B cell (primary cell): ENCODE results near the gene ZBED5. TPM values are rescaled to one million over a fixed set of nuclear protein-coding genes. Genes with fewer than 3 reads are reported as not detected.

Experiments used
- ATAC-seq: fragments of 200-7000 bp; cut with Tn5 transposase; one replicate; pipeline ENCODE4 v1.10.0; 2021; ENCODE audit warnings: low read depth, mild to moderate bottlenecking, moderate number of reproducible peaks, moderate library complexity
- CTCF ChIA-PET: fragments of 350-600 bp; sonication (Branson Sonifier 250); formaldehyde crosslinking; loops from one replicate; lab custom pipeline; 2021; ENCODE audit warnings: antibody characterized with exemption, inconsistent platforms; lab: Charles Lee
- POLR2A ChIA-PET: fragments of 350-600 bp; sonication (Branson Sonifier 250); formaldehyde crosslinking; loops from one replicate; lab custom pipeline; 2021; ENCODE audit warnings: antibody characterized with exemption; lab: Charles Lee
- DNase-seq: peaks from one replicate; pipeline ENCODE4 v3.0.0; 2013
- H2AFZ ChIP-seq: 2 replicates; pipeline ENCODE4 v1.6.1; 2012; ENCODE audit warnings: mild to moderate bottlenecking, low read depth, low read length; ENCODE audit not compliant: insufficient read depth, poor library complexity, severe bottlenecking
- H3K27ac ChIP-seq, 2 donors: 1 replicate in 1 of 2; 2 replicates in 1 of 2; pipeline ENCODE4 v1.5.1; 2012 to 2013; ENCODE audit warnings: low read length in 2 of 2, mild to moderate bottlenecking in 2 of 2, moderate library complexity in 1 of 2
- H3K27me3 ChIP-seq, 4 experiments: fragments of 200-600 bp in 1 of 4; sonication (generic) in 1 of 4; replicated peaks in 1 of 4; 1 replicate in 2 of 4; 2 replicates in 2 of 4; pipeline versions ENCODE4 v1.6.1 to v1.7.0; 2013 to 2016; ENCODE audit warnings: low read length in 3 of 4, mild to moderate bottlenecking in 2 of 4, mixed read lengths in 1 of 4, moderate library complexity in 1 of 4; ENCODE audit not compliant: insufficient read depth in 4 of 4, control insufficient read depth in 3 of 4; ENCODE audit errors: control extremely low read depth in 1 of 4
- H3K36me3 ChIP-seq, 2 experiments: replicated peaks in 1 of 2; 1 replicate in 1 of 2; 2 replicates in 1 of 2; pipeline versions ENCODE4 v1.6.1 to v1.7.1; 2013; ENCODE audit warnings: low read length in 1 of 2; ENCODE audit not compliant: insufficient read depth in 2 of 2, control insufficient read depth in 1 of 2; ENCODE audit errors: control extremely low read depth in 1 of 2, extremely low read depth in 1 of 2
- H3K4me1 ChIP-seq, 2 donors: fragments of 200-600 bp in 1 of 2; sonication (generic) in 1 of 2; 1 replicate in 1 of 2; 2 replicates in 1 of 2; pipeline versions ENCODE4 v1.5.1 to v1.6.1; 2013 to 2017; ENCODE audit warnings: low read length in 2 of 2; ENCODE audit not compliant: control insufficient read depth in 2 of 2, insufficient read depth in 2 of 2
- H3K4me2 ChIP-seq: replicated peaks from 2 replicates; pipeline ENCODE3; 2012; ENCODE audit warnings: mild to moderate bottlenecking, low read depth, low read length; ENCODE audit not compliant: poor library complexity, severe bottlenecking
- H3K4me3 ChIP-seq, 5 experiments: fragments of 200-600 bp in 1 of 5; sonication (generic) in 1 of 5; 1 replicate in 3 of 5; 2 replicates in 2 of 5; pipeline versions ENCODE4 v1.5.1 to v1.7.0; 2011 to 2016; ENCODE audit warnings: low read length in 4 of 5, mild to moderate bottlenecking in 4 of 5, low read depth in 2 of 5, control low read depth in 1 of 5, moderate library complexity in 1 of 5; ENCODE audit not compliant: insufficient read depth in 1 of 5; ENCODE audit errors: control extremely low read depth in 1 of 5, extremely low read depth in 1 of 5
- H3K79me2 ChIP-seq: fragments of 200-600 bp; sonication (generic); one replicate; pipeline ENCODE4 v1.6.0; 2016; ENCODE audit warnings: low read length; ENCODE audit not compliant: control insufficient read depth, insufficient read depth
- H3K9ac ChIP-seq: fragments of 200-600 bp; sonication (generic); 2 replicates; pipeline ENCODE4 v1.6.1; 2017; ENCODE audit warnings: mild to moderate bottlenecking, low read length, moderate library complexity
- H3K9me3 ChIP-seq, 3 donors: one replicate each; pipeline versions ENCODE4 v1.6.1 to v1.7.1; 2013; ENCODE audit warnings: low read length in 2 of 3; ENCODE audit not compliant: control insufficient read depth in 2 of 3, insufficient read depth in 1 of 3; ENCODE audit errors: control extremely low read depth in 1 of 3
- H4K20me1 ChIP-seq: 2 replicates; pipeline ENCODE4 v1.6.0; 2012; ENCODE audit warnings: mild to moderate bottlenecking, low read length; ENCODE audit not compliant: insufficient read depth, control insufficient read depth, poor library complexity, severe bottlenecking
- H3K27ac Mint-ChIP-seq: one replicate; pipeline ENCODE4 v1.8.0; 2021; ENCODE audit warnings: mixed read lengths
- H3K27me3 Mint-ChIP-seq: one replicate; pipeline ENCODE4 v1.8.0; 2021; ENCODE audit warnings: mixed read lengths
- H3K4me1 Mint-ChIP-seq: one replicate; pipeline ENCODE4 v1.8.0; 2021; ENCODE audit warnings: mixed read lengths
- H3K4me3 Mint-ChIP-seq: one replicate; pipeline ENCODE4 v1.8.0; 2021; ENCODE audit warnings: mixed read lengths
- H3K9me3 Mint-ChIP-seq: one replicate; pipeline ENCODE4 v1.8.0; 2022; ENCODE audit warnings: mixed read lengths; ENCODE audit not compliant: insufficient read depth
- EZH2 ChIP-seq: IDR thresholded peaks from 2 replicates; pipeline ENCODE4 v1.6.1; 2012; ENCODE audit warnings: borderline replicate concordance, low read depth, mild to moderate bottlenecking, moderate library complexity, low read length; ENCODE audit not compliant: insufficient read depth, poor library complexity, severe bottlenecking
- WGBS: methylation state at CpG from one replicate; pipeline ENCODE4 v1.1.5; 2013; ENCODE audit warnings: missing lambda C conversion rate; ENCODE audit not compliant: insufficient coverage; 5-methylcytosine and 5-hydroxymethylcytosine counted together
- intact Hi-C: fragments of 100-400 bp; cut with micrococcal nuclease; formaldehyde crosslinking; loops from one replicate; pipeline ENCODE4 v1.10.0; 2022
- polyA plus RNA-seq: library from polyadenylated mRNA; depleted of rRNA; stranded (reverse); fragments of >200 nt; gene quantifications from 2 replicates; pipeline ENCODE4 v1.2.3, GENCODE V29; 2012
- total RNA-seq, 2 donors: library from RNA; stranded (reverse); fragments of 120-200 nt in 1 of 2; gene quantifications; 1 replicate in 1 of 2; 2 replicates in 1 of 2; pipeline versions ENCODE4 v1.2.3 to v1.2.4, GENCODE V29; 2013 to 2022
- TF ChIP-seq, protein P1 (sequence below): fragments of 200-600 bp; IDR thresholded peaks from one replicate; pipeline ENCODE4 v1.8.0; 2022; ENCODE audit warnings: antibody characterized with exemption, mild to moderate bottlenecking

ZBED5 gene
- total and polyA plus RNA-seq, 2 donors (not counting 1 experiment from before 2014, with no cell fraction given) = 66.6 to 178 TPM

- peaks cover 0 to 3% (median 0%) of the 10 kb centered on the region in 3 donors for H3K9me3 ChIP-seq
- no peak overlapping the region for H3K4me2 ChIP-seq
- peaks cover 54% of the 10 kb centered on the region for H3K79me2 ChIP-seq
- Mint-ChIP-seq H3K4me3 (no peak overlapping the region), H3K27me3 (no peaks in the 10 kb centered on the region), H3K27ac (no peak overlapping the region), H3K4me1 (peaks cover 22% of the 10 kb centered on the region), H3K9me3 (no peaks in the 10 kb centered on the region)
- intact Hi-C loops = no loop called here
- WGBS = 100% methylated on average over 1 of the region's 1 CpG
- ATAC-seq (no peak), DNase-seq (no peak)
- H2AFZ ChIP-seq = no peak overlapping the region
- peaks cover 6 to 14% of the 10 kb centered on the region in 2 donors for H3K4me1 ChIP-seq
- H3K9ac ChIP-seq = no peak overlapping the region
- no peaks in the 10 kb centered on the region for H4K20me1 ChIP-seq
- TF ChIP-seq EZH2 = no peak
- TF ChIP-seq, protein P1, sequence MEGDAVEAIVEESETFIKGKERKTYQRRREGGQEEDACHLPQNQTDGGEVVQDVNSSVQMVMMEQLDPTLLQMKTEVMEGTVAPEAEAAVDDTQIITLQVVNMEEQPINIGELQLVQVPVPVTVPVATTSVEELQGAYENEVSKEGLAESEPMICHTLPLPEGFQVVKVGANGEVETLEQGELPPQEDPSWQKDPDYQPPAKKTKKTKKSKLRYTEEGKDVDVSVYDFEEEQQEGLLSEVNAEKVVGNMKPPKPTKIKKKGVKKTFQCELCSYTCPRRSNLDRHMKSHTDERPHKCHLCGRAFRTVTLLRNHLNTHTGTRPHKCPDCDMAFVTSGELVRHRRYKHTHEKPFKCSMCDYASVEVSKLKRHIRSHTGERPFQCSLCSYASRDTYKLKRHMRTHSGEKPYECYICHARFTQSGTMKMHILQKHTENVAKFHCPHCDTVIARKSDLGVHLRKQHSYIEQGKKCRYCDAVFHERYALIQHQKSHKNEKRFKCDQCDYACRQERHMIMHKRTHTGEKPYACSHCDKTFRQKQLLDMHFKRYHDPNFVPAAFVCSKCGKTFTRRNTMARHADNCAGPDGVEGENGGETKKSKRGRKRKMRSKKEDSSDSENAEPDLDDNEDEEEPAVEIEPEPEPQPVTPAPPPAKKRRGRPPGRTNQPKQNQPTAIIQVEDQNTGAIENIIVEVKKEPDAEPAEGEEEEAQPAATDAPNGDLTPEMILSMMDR = no peak
- H3K4me3 ChIP-seq = no peak overlapping the region
- H3K27me3 ChIP-seq = no peaks in the 10 kb centered on the region
- ChIA-PET CTCF (no interaction called here), POLR2A (interaction anchor here (0.6 to 0.7 kb wide), 2 partner anchors 9 to 70 kb away, joined by 3 to 5 read pairs; no protein-coding TSS in a partner anchor)
- H3K27ac ChIP-seq = no peak overlapping the region
- H3K36me3 ChIP-seq = peaks cover 0 to 1% of the 10 kb centered on the region in 2 experiments
These were observed 3.9 kb upstream of the ZBED5 start for GRCh38 chr11:10861799-10862198.

- Histone ChIP-seq H4K20me1 (no peaks in the 10 kb centered on the region), H3K27ac (no peak overlapping the region), H3K27me3 (no peaks in the 10 kb centered on the region), H3K4me2 (no peak overlapping the region), H3K4me1 (peaks cover 14 to 21% of the 10 kb centered on the region in 2 donors), H3K9ac (no peak overlapping the region), H3K4me3 (no peak overlapping the region), H3K9me3 (no peaks in the 10 kb centered on the region), H3K36me3 (peaks cover 0 to 4% of the 10 kb centered on the region in 2 experiments), H3K79me2 (peaks cover 59% of the 10 kb centered on the region), H2AFZ (no peak overlapping the region)
- DNase-seq (no peak), ATAC-seq (no peak)
- Mint-ChIP-seq H3K9me3 (no peaks in the 10 kb centered on the region), H3K27me3 (no peaks in the 10 kb centered on the region), H3K27ac (no peak overlapping the region), H3K4me1 (peaks cover 28% of the 10 kb centered on the region), H3K4me3 (no peak overlapping the region)
- no peak for TF ChIP-seq EZH2
- TF ChIP-seq, protein P1 = no peak
- ChIA-PET POLR2A (interaction anchor here (0.7 kb wide), 1 partner anchor 458 kb away, joined by 5 read pairs; no protein-coding TSS in a partner anchor), CTCF (interaction anchor here (1.5 kb wide), 1 partner anchor 50 kb away, joined by 5 read pairs; no protein-coding TSS in a partner anchor)
- intact Hi-C loops = no loop called here
These were observed 3.2 kb upstream of the ZBED5 start for GRCh38 chr11:10861047-10861446.
